Activated CD4-positive, alpha-beta T cell treated with anti-CD3 and anti-CD28 coated beads, Interleukin-2, amount 10 ng/mL, durations not matched to agents 7 days and 5 days (primary cell): ENCODE results near the gene GTPBP4. TPM values are rescaled to one million over a fixed set of nuclear protein-coding genes. Genes with fewer than 3 reads are reported as not detected.

ENCODE experiments used
- CTCF ChIA-PET: fragments of 350-600 bp; sonication (Branson Sonifier 250); formaldehyde crosslinking; loops from one replicate; lab custom pipeline; 2021; ENCODE audit warnings: antibody characterized with exemption; lab: Charles Lee
- POLR2A ChIA-PET: fragments of 350-600 bp; sonication (Branson Sonifier 250); formaldehyde crosslinking; loops from one replicate; lab custom pipeline; 2021; ENCODE audit warnings: antibody characterized with exemption; lab: Charles Lee
- DNase-seq: peaks from one replicate; pipeline ENCODE4 v3.0.0-alpha.2; 2020
- H3K27ac Mint-ChIP-seq: one replicate; pipeline ENCODE4 v1.8.0; 2021; ENCODE audit warnings: mild to moderate bottlenecking, moderate library complexity, mixed read lengths
- H3K27me3 Mint-ChIP-seq: one replicate; pipeline ENCODE4 v1.8.0; 2021; ENCODE audit warnings: mixed read lengths
- H3K36me3 Mint-ChIP-seq: one replicate; pipeline ENCODE4 v1.8.0; 2021; ENCODE audit warnings: low read depth, mixed read lengths
- H3K4me1 Mint-ChIP-seq: one replicate; pipeline ENCODE4 v1.8.0; 2021; ENCODE audit warnings: mixed read lengths
- H3K4me3 Mint-ChIP-seq: one replicate; pipeline ENCODE4 v1.8.0; 2021; ENCODE audit warnings: mild to moderate bottlenecking, moderate library complexity, mixed read lengths
- H3K9me3 Mint-ChIP-seq: one replicate; pipeline ENCODE4 v1.8.0; 2021; ENCODE audit warnings: mixed read lengths
- total RNA-seq, 2 experiments: library from RNA; stranded (reverse); gene quantifications; one replicate each; pipeline ENCODE4 v1.2.3, GENCODE V29; 2021

Gene GTPBP4
- total RNA-seq, 2 experiments from 2014 or later, result 53.2 to 63.2 TPM

- no peak overlapping the region for H3K4me3 Mint-ChIP-seq
- POLR2A ChIA-PET, result no interaction called here
- CTCF ChIA-PET, result interaction anchor here (1.5 kb wide), 1 partner anchor 10 kb away, joined by 5 read pairs; no protein-coding TSS in a partner anchor
These were observed 17.7 kb upstream of the GTPBP4 start for GRCh38 chr10:970311-971149.

GRCh38 chr10:971150-971542 is 17.1 kb upstream of the GTPBP4 start:
- POLR2A ChIA-PET, result no interaction called here
- Mint-ChIP-seq H3K27ac (no peak overlapping the region), H3K36me3 (no peaks in the 10 kb centered on the region), H3K4me3 (no peak overlapping the region), H3K4me1 (peaks cover 11% of the 10 kb centered on the region), H3K27me3 (peaks cover 22% of the 10 kb centered on the region), H3K9me3 (peaks cover 2% of the 10 kb centered on the region)
- DNase-seq, result no peak
- CTCF ChIA-PET, result interaction anchor here (1.5 kb wide), 1 partner anchor 9 kb away, joined by 5 read pairs; no protein-coding TSS in a partner anchor

More at GRCh38 chr10:970311-971149, 17.7 kb upstream of the GTPBP4 start:
- no peaks in the 10 kb centered on the region for H3K36me3 Mint-ChIP-seq
- H3K27me3 Mint-ChIP-seq, result peaks cover 22% of the 10 kb centered on the region
- H3K9me3 Mint-ChIP-seq, result peaks cover 2% of the 10 kb centered on the region
- no peak for DNase-seq
- H3K27ac Mint-ChIP-seq, result no peak overlapping the region
- H3K4me1 Mint-ChIP-seq, result peaks cover 13% of the 10 kb centered on the region

GRCh38 chr10:971613-972012 is 16.6 kb upstream of the GTPBP4 start:
- Mint-ChIP-seq H3K27me3 (peaks cover 22% of the 10 kb centered on the region), H3K9me3 (peaks cover 4% of the 10 kb centered on the region), H3K27ac (no peak overlapping the region), H3K4me3 (no peak overlapping the region), H3K36me3 (peaks cover 4% of the 10 kb centered on the region), H3K4me1 (peaks cover 9% of the 10 kb centered on the region)
- POLR2A ChIA-PET, result no interaction called here
- CTCF ChIA-PET, result interaction anchor here (1.5 kb wide), 1 partner anchor 9 kb away, joined by 5 read pairs; no protein-coding TSS in a partner anchor
- no peak for DNase-seq

- H3K9me3 Mint-ChIP-seq, result peaks cover 5% of the 10 kb centered on the region
- H3K4me3 Mint-ChIP-seq, result no peak overlapping the region
- peaks cover 22% of the 10 kb centered on the region for H3K27me3 Mint-ChIP-seq
- no peak overlapping the region for H3K27ac Mint-ChIP-seq
- H3K36me3 Mint-ChIP-seq, result peaks cover 6% of the 10 kb centered on the region
- ChIA-PET CTCF (no interaction called here), POLR2A (no interaction called here)
- peaks cover 2% of the 10 kb centered on the region for H3K4me1 Mint-ChIP-seq
- no peak for DNase-seq
These were observed 15.5 kb upstream of the GTPBP4 start for GRCh38 chr10:972763-973162.

- no peak for DNase-seq
- peaks cover 13% of the 10 kb centered on the region for H3K36me3 Mint-ChIP-seq
- H3K9me3 Mint-ChIP-seq, result peaks cover 15% of the 10 kb centered on the region
- no peak overlapping the region for H3K27ac Mint-ChIP-seq
- POLR2A ChIA-PET, result no interaction called here
- peaks cover 13% of the 10 kb centered on the region for H3K27me3 Mint-ChIP-seq
- H3K4me1 Mint-ChIP-seq, result no peaks in the 10 kb centered on the region
- CTCF ChIA-PET, result interaction anchor here (1.3 kb wide), 1 partner anchor 11 kb away, joined by 3 read pairs; no protein-coding TSS in a partner anchor
- H3K4me3 Mint-ChIP-seq, result no peak overlapping the region
These were observed 14.0 kb upstream of the GTPBP4 start for GRCh38 chr10:974038-974784.

GRCh38 chr10:974785-975074 is 13.5 kb upstream of the GTPBP4 start:
- no peak for DNase-seq
- no peak overlapping the region for H3K4me3 Mint-ChIP-seq
- ChIA-PET POLR2A (no interaction called here), CTCF (interaction anchor here (1.3 kb wide), 1 partner anchor 11 kb away, joined by 3 read pairs; no protein-coding TSS in a partner anchor)
- H3K36me3 Mint-ChIP-seq, result peaks cover 14% of the 10 kb centered on the region
- H3K27ac Mint-ChIP-seq, result no peak overlapping the region
- no peaks in the 10 kb centered on the region for H3K4me1 Mint-ChIP-seq
- peaks cover 10% of the 10 kb centered on the region for H3K27me3 Mint-ChIP-seq
- peaks cover 15% of the 10 kb centered on the region for H3K9me3 Mint-ChIP-seq

- Mint-ChIP-seq H3K27ac (no peak overlapping the region), H3K27me3 (no peaks in the 10 kb centered on the region), H3K36me3 (peaks cover 21% of the 10 kb centered on the region), H3K4me1 (no peaks in the 10 kb centered on the region), H3K4me3 (no peak overlapping the region), H3K9me3 (peaks cover 21% of the 10 kb centered on the region)
- DNase-seq, result no peak
- POLR2A ChIA-PET, result no interaction called here
- CTCF ChIA-PET, result no interaction called here
These were observed 11.9 kb upstream of the GTPBP4 start for GRCh38 chr10:976316-976715.

- Mint-ChIP-seq H3K36me3 (peaks cover 21% of the 10 kb centered on the region), H3K4me1 (no peaks in the 10 kb centered on the region), H3K4me3 (no peak overlapping the region), H3K27ac (no peak overlapping the region), H3K27me3 (no peaks in the 10 kb centered on the region), H3K9me3 (peaks cover 21% of the 10 kb centered on the region)
- no peak for DNase-seq
- POLR2A ChIA-PET, result no interaction called here
- CTCF ChIA-PET, result no interaction called here
These were observed 9.3 kb upstream of the GTPBP4 start for GRCh38 chr10:978826-979421.

- Mint-ChIP-seq H3K36me3 (peaks cover 21% of the 10 kb centered on the region), H3K27me3 (no peaks in the 10 kb centered on the region), H3K27ac (no peak overlapping the region), H3K9me3 (peaks cover 21% of the 10 kb centered on the region), H3K4me1 (no peaks in the 10 kb centered on the region), H3K4me3 (no peak overlapping the region)
- DNase-seq, result no peak
- ChIA-PET CTCF (interaction anchor here (1.3 kb wide), 1 partner anchor 10 kb away, joined by 5 read pairs; no protein-coding TSS in a partner anchor), POLR2A (no interaction called here)
These were observed 7.7 kb upstream of the GTPBP4 start for GRCh38 chr10:980468-981093.

GRCh38 chr10:983401-983800 is 4.8 kb upstream of the GTPBP4 start:
- DNase-seq, result no peak
- Mint-ChIP-seq H3K27ac (no peak overlapping the region), H3K4me1 (peaks cover 13% of the 10 kb centered on the region), H3K4me3 (no peak overlapping the region), H3K36me3 (peaks cover 17% of the 10 kb centered on the region), H3K9me3 (peaks cover 12% of the 10 kb centered on the region), H3K27me3 (no peaks in the 10 kb centered on the region)
- POLR2A ChIA-PET, result no interaction called here
- CTCF ChIA-PET, result interaction anchor here (0.6 kb wide), 1 partner anchor 62 kb away, joined by 3 read pairs; no protein-coding TSS in a partner anchor

GRCh38 chr10:983971-984655 is 4.1 kb upstream of the GTPBP4 start:
- peaks cover 16% of the 10 kb centered on the region for H3K4me1 Mint-ChIP-seq
- POLR2A ChIA-PET, result no interaction called here
- no peak overlapping the region for H3K4me3 Mint-ChIP-seq
- peaks cover 12% of the 10 kb centered on the region for H3K36me3 Mint-ChIP-seq
- DNase-seq, result no peak
- peaks cover 7% of the 10 kb centered on the region for H3K9me3 Mint-ChIP-seq
- no peak overlapping the region for H3K27ac Mint-ChIP-seq
- no peaks in the 10 kb centered on the region for H3K27me3 Mint-ChIP-seq
- CTCF ChIA-PET, result interaction anchor here (0.6 kb wide), 1 partner anchor 61 kb away, joined by 3 read pairs; no protein-coding TSS in a partner anchor

- ChIA-PET POLR2A (interaction anchor here (0.7 kb wide), 1 partner anchor 17 kb away, joined by 3 read pairs; no protein-coding TSS in a partner anchor), CTCF (interaction anchor here (0.6 to 1.6 kb wide), 4 partner anchors 11 to 841 kb away, joined by 3 to 6 read pairs (median 4); no protein-coding TSS in a partner anchor)
- Mint-ChIP-seq H3K4me1 (peaks cover 29% of the 10 kb centered on the region), H3K36me3 (peaks cover 16% of the 10 kb centered on the region), H3K27ac (no peak overlapping the region), H3K27me3 (no peaks in the 10 kb centered on the region), H3K4me3 (no peak overlapping the region), H3K9me3 (peaks cover 5% of the 10 kb centered on the region)
- DNase-seq, result no peak
These were observed 2.9 kb upstream of the GTPBP4 start for GRCh38 chr10:985361-985760.
